Activated CD8-positive, alpha-beta memory T cell treated with anti-CD3 and anti-CD28 coated beads for 48 hours (primary cell): ENCODE measurements around the gene SERPINA5.
"Not testable (repeated sequence)": the region's sequence is repeated elsewhere in the genome, so short reads cannot be mapped to it uniquely, and the experiment has no call there.

Experiments used
- DNase-seq, 3 experiments: peaks; one replicate each; pipeline ENCODE4 v3.0.0-alpha.2; 2020; ENCODE audit warnings: low read depth in 2 of 3, low spot score in 2 of 3

The SERPINA5 gene

GRCh38 chr14:94621358-94622134 lies 40.3 kb downstream of the SERPINA5 start:
- DNase-seq = no peak

- DNase-seq = no peak
These were observed 41.6 kb downstream of the SERPINA5 start for GRCh38 chr14:94622653-94623421.

- no peak for DNase-seq
These were observed 42.2 kb downstream of the SERPINA5 start for GRCh38 chr14:94623422-94623809.

GRCh38 chr14:94623856-94624499 lies 42.8 kb downstream of the SERPINA5 start:
- no peak for DNase-seq

- no peak for DNase-seq
These were observed 43.5 kb downstream of the SERPINA5 start for GRCh38 chr14:94624537-94625352.

- no peak for DNase-seq
These were observed 44.1 kb downstream of the SERPINA5 start for GRCh38 chr14:94625353-94625635.

- DNase-seq = no peak
These were observed 47.4 kb downstream of the SERPINA5 start for GRCh38 chr14:94628578-94628977.

- DNase-seq = no peak
These were observed 49.2 kb downstream of the SERPINA5 start for GRCh38 chr14:94630396-94630795.

GRCh38 chr14:94631050-94631449 lies 49.8 kb downstream of the SERPINA5 start:
- no peak for DNase-seq

- no peak for DNase-seq
These were observed 50.5 kb downstream of the SERPINA5 start for GRCh38 chr14:94631536-94632304.

- no peak for DNase-seq
These were observed 51.0 kb downstream of the SERPINA5 start for GRCh38 chr14:94632305-94632590.

GRCh38 chr14:94633121-94633520 lies 51.9 kb downstream of the SERPINA5 start:
- no peak for DNase-seq

GRCh38 chr14:94635154-94635553 lies 53.9 kb downstream of the SERPINA5 start:
- no peak for DNase-seq

- DNase-seq = no peak
These were observed 55.7 kb downstream of the SERPINA5 start for GRCh38 chr14:94636744-94637412.

GRCh38 chr14:94637814-94638213 lies 56.6 kb downstream of the SERPINA5 start:
- DNase-seq = not testable (repeated sequence)

- no peak for DNase-seq
These were observed 57.1 kb downstream of the SERPINA5 start for GRCh38 chr14:94638339-94638738.

- no peak for DNase-seq
These were observed 58.0 kb downstream of the SERPINA5 start for GRCh38 chr14:94638961-94639817.

GRCh38 chr14:94640721-94641631 lies 59.8 kb downstream of the SERPINA5 start:
- DNase-seq = no peak
